HL-60 (cell line): ENCODE results near the gene VARS2.

Experiments
- DNase-seq, 2 experiments: peaks; one replicate each; pipeline ENCODE4 v3.0.0-alpha.2; 2010 to 2020; ENCODE audit warnings: low read depth in 1 of 2, low spot score in 1 of 2
- H3K27ac ChIP-seq: fragments of 250-450 bp; sonication (Bioruptor Pico); replicated peaks from 2 replicates; pipeline ENCODE4 v1.5.1; 2020; ENCODE audit warnings: mild to moderate bottlenecking, moderate library complexity
- H3K27me3 ChIP-seq: fragments of 250-450 bp; sonication (Bioruptor Pico); 2 replicates; pipeline ENCODE4 v1.5.1; 2021; ENCODE audit warnings: mild to moderate bottlenecking, moderate library complexity; ENCODE audit not compliant: insufficient read depth, poor library complexity, severe bottlenecking
- H3K4me3 ChIP-seq: replicated peaks from 2 replicates; pipeline ENCODE4 v1.5.1; 2011; ENCODE audit warnings: mild to moderate bottlenecking, control low read depth, low read length; ENCODE audit not compliant: insufficient read depth
- CTCF ChIP-seq: IDR thresholded peaks from one replicate; pipeline ENCODE4 v1.5.1; 2011; ENCODE audit warnings: low read length, control low read depth, inconsistent platforms; ENCODE audit not compliant: insufficient read depth
- GABPA ChIP-seq: IDR thresholded peaks from 2 replicates; pipeline ENCODE4 v1.6.1; 2012; ENCODE audit warnings: low read depth
- POLR2AphosphoS5 ChIP-seq: IDR thresholded peaks from 2 replicates; pipeline ENCODE4 v1.6.1; 2012; ENCODE audit warnings: low read depth
- REST ChIP-seq: IDR thresholded peaks from 2 replicates; pipeline ENCODE4 v1.6.1; 2012; ENCODE audit warnings: low read depth; ENCODE audit not compliant: insufficient replicate concordance
- SPI1 ChIP-seq: IDR thresholded peaks from 2 replicates; pipeline ENCODE4 v1.6.1; 2012; ENCODE audit warnings: low read depth, mild to moderate bottlenecking, borderline replicate concordance

VARS2 gene

GRCh38 chr6:30932665-30933365, 18.8 kb downstream of the VARS2 start:
- H3K27ac ChIP-seq = no peak overlapping the region
- no peak for DNase-seq
- H3K27me3 ChIP-seq = no peaks in the 10 kb centered on the region
- no peak for TF ChIP-seq CTCF
- TF ChIP-seq SPI1 = peak; percentile 18; the same call in 1 of the 2 replicates
- H3K4me3 ChIP-seq = no peak overlapping the region

- H3K27ac ChIP-seq = no peak overlapping the region
- H3K27me3 ChIP-seq = no peaks in the 10 kb centered on the region
- H3K4me3 ChIP-seq = no peak overlapping the region
- DNase-seq = no peak
- TF ChIP-seq GABPA (no peak), CTCF (no peak)
These were observed 21.0 kb downstream of the VARS2 start for GRCh38 chr6:30935018-30935417.

- DNase-seq = no peak
- TF ChIP-seq POLR2AphosphoS5 (no peak), REST (no peak), CTCF (no peak), GABPA (no peak), SPI1 (no peak)
- H3K4me3 ChIP-seq = no peak overlapping the region
- H3K27ac ChIP-seq = no peak overlapping the region
- H3K27me3 ChIP-seq = peaks cover 5% of the 10 kb centered on the region
These were observed 23.2 kb downstream of the VARS2 start for GRCh38 chr6:30937265-30937664.

- TF ChIP-seq GABPA = no peak
- TF ChIP-seq SPI1 = peak; percentile 47; the same call in 1 of the 2 replicates
- Histone ChIP-seq H3K27ac (no peak overlapping the region), H3K4me3 (no peak overlapping the region), H3K27me3 (peaks cover 12% of the 10 kb centered on the region)
- peak in 1 of 2 experiments; percentile 13 for DNase-seq
These were observed 24.7 kb downstream of the VARS2 start for GRCh38 chr6:30938730-30939129.

- Histone ChIP-seq H3K27ac (no peak overlapping the region), H3K4me3 (no peak overlapping the region), H3K27me3 (peaks cover 18% of the 10 kb centered on the region)
- no peak for DNase-seq
- TF ChIP-seq CTCF (no peak), REST (no peak), GABPA (no peak), SPI1 (no peak), POLR2AphosphoS5 (no peak)
These were observed 25.4 kb downstream of the VARS2 start for GRCh38 chr6:30939473-30939872.
